ENCODE data around the gene NEBL.

Gene NEBL

GRCh38 chr10:20935301-20935700 lies 38.2 kb upstream of the NEBL start:
- no peak for TF ChIP-seq CTCF (IDR thresholded peaks at IDR 0.05; ENCODE audit: insufficient read depth, missing control alignments)
- DNase-seq (ENCODE audit: insufficient read length, low spot score) (no peak), FAIRE-seq (no peak)

- DNase-seq (ENCODE audit: insufficient read length, low spot score), result no peak
- FAIRE-seq, result no peak
- no peak for TF ChIP-seq CTCF (IDR thresholded peaks at IDR 0.05; ENCODE audit: insufficient read depth, missing control alignments)
These were observed 36.6 kb upstream of the NEBL start for GRCh38 chr10:20933705-20934104.

GRCh38 chr10:20932606-20933126 lies 35.6 kb upstream of the NEBL start:
- FAIRE-seq (no peak), DNase-seq (ENCODE audit: insufficient read length, low spot score) (no peak)
- TF ChIP-seq CTCF (IDR thresholded peaks at IDR 0.05; ENCODE audit: insufficient read depth, missing control alignments), result no peak

GRCh38 chr10:20931156-20931795 lies 34.2 kb upstream of the NEBL start:
- no peak for FAIRE-seq
- no peak for TF ChIP-seq CTCF (IDR thresholded peaks at IDR 0.05; ENCODE audit: insufficient read depth, missing control alignments)
- DNase-seq (ENCODE audit: insufficient read length, low spot score), result no peak

- FAIRE-seq (no peak), DNase-seq (ENCODE audit: insufficient read length, low spot score) (no peak)
- TF ChIP-seq CTCF (IDR thresholded peaks at IDR 0.05; ENCODE audit: insufficient read depth, missing control alignments), result no peak
These were observed 30.3 kb upstream of the NEBL start for GRCh38 chr10:20927456-20927855.

GRCh38 chr10:20922451-20922850 lies 25.3 kb upstream of the NEBL start:
- TF ChIP-seq CTCF (IDR thresholded peaks at IDR 0.05; ENCODE audit: insufficient read depth, missing control alignments), result no peak
- no peak for FAIRE-seq
- DNase-seq (ENCODE audit: insufficient read length, low spot score), result no peak

GRCh38 chr10:20922033-20922432 lies 24.9 kb upstream of the NEBL start:
- FAIRE-seq (no peak), DNase-seq (ENCODE audit: insufficient read length, low spot score) (no peak)
- TF ChIP-seq CTCF (IDR thresholded peaks at IDR 0.05; ENCODE audit: insufficient read depth, missing control alignments), result no peak

Data from D721Med (cell line).